Osteocyte (in vitro differentiated cells): ENCODE data around the gene ADCYAP1. TPM values are rescaled to one million over a fixed set of nuclear protein-coding genes. Genes with fewer than 3 reads are reported as not detected.

Experiments used
- DNase-seq: peaks from one replicate; pipeline ENCODE4 v3.0.0; 2021; ENCODE audit warnings: mixed read lengths; ENCODE audit not compliant: unreplicated experiment; ENCODE audit errors: extremely low spot score
- H3K27ac Mint-ChIP-seq: one replicate; pipeline ENCODE4 v1.8.0; 2021; ENCODE audit warnings: mild to moderate bottlenecking, mixed read lengths; ENCODE audit not compliant: unreplicated experiment
- H3K27me3 Mint-ChIP-seq: one replicate; pipeline ENCODE4 v1.8.0; 2021; ENCODE audit warnings: mixed read lengths; ENCODE audit not compliant: unreplicated experiment
- H3K36me3 Mint-ChIP-seq: one replicate; pipeline ENCODE4 v1.8.0; 2021; ENCODE audit warnings: mixed read lengths; ENCODE audit not compliant: unreplicated experiment
- H3K4me1 Mint-ChIP-seq: one replicate; pipeline ENCODE4 v1.8.0; 2021; ENCODE audit warnings: mixed read lengths; ENCODE audit not compliant: unreplicated experiment
- H3K4me3 Mint-ChIP-seq: one replicate; pipeline ENCODE4 v1.8.0; 2021; ENCODE audit warnings: mild to moderate bottlenecking, moderate library complexity, mixed read lengths; ENCODE audit not compliant: unreplicated experiment
- H3K9me3 Mint-ChIP-seq: one replicate; pipeline ENCODE4 v1.8.0; 2021; ENCODE audit warnings: mixed read lengths; ENCODE audit not compliant: unreplicated experiment
- total RNA-seq: library from RNA; stranded (reverse); gene quantifications from 2 replicates; pipeline ENCODE4 v1.2.1, GENCODE V29; 2021
- TF ChIP-seq, protein P1 (sequence below): fragments of 200-600 bp; sonication (generic); IDR thresholded peaks from 2 replicates; pipeline ENCODE4 v1.5.0; 2021; ENCODE audit warnings: antibody characterized with exemption, mild to moderate bottlenecking, moderate library complexity

ADCYAP1 gene
- total RNA-seq, 1 donor from 2014 or later: not detected

DNA sequence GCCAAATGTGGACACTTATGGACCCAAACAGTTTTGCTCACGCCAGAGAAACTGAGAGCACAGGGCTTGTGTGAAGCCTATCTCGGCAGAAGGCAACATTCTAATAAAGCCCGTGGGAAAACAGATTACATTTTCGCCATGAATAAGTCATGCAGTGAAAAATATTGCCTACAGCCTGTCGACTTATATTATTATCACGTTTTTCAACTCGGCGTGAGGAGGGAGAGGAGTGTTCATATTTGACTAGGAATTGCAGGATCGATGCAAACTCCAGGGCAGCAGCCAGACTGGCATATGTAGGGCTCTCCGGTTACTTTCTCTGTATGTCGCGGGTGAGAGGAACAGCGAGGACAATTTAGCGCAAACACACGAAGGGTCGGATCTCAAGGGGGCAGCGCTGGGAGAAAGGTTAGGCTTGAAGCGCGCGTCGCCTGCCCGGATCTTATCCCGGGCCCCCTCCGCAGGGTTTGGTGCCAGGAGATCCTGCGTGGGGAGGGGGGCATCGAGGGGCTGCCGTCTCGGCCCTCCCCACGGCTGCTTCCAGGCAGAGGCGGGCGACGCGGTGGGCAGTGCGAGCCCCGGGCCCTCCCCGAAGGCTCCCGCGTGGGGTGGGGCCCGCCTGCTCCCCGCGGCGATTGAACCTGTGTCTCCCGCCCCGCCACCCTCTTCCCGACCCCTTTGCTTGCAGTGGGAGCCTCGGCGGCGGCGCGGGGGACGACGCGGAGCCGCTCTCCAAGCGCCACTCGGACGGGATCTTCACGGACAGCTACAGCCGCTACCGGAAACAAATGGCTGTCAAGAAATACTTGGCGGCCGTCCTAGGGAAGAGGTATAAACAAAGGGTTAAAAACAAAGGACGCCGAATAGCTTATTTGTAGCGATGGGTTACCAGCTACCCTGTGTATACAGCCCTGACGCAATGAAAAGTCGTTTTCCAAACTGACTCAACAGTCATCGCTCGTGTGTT lies 4.4 kb downstream of the ADCYAP1 start:
- Mint-ChIP-seq H3K27ac (no peak overlapping the region), H3K4me1 (peaks cover 35% of the 10 kb centered on the region), H3K36me3 (peaks cover 2% of the 10 kb centered on the region), H3K4me3 (peak overlapping the region; percentile 71), H3K9me3 (no peaks in the 10 kb centered on the region), H3K27me3 (peaks cover 79% of the 10 kb centered on the region)
- no peak for DNase-seq
- TF ChIP-seq, protein P1, sequence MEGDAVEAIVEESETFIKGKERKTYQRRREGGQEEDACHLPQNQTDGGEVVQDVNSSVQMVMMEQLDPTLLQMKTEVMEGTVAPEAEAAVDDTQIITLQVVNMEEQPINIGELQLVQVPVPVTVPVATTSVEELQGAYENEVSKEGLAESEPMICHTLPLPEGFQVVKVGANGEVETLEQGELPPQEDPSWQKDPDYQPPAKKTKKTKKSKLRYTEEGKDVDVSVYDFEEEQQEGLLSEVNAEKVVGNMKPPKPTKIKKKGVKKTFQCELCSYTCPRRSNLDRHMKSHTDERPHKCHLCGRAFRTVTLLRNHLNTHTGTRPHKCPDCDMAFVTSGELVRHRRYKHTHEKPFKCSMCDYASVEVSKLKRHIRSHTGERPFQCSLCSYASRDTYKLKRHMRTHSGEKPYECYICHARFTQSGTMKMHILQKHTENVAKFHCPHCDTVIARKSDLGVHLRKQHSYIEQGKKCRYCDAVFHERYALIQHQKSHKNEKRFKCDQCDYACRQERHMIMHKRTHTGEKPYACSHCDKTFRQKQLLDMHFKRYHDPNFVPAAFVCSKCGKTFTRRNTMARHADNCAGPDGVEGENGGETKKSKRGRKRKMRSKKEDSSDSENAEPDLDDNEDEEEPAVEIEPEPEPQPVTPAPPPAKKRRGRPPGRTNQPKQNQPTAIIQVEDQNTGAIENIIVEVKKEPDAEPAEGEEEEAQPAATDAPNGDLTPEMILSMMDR: no peak

DNA sequence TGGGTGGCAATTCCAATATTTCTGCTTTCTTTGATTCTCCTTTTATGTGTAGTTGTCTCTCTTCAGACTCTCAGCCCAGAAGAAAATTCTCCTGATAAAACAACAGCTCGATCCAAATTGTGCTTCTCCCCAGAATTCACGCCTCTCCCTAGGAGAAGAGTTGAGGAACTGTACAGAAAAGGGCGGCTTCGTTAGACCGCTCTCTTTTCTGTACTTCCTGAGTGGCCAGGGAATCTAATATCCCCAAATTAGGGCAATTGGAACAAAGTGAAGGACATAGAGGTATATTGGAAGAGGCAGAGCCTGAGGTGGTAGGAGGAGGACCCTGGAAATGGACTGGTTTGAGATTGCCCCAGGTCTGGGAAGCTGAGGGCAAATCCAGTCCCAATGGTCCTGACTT lies 5.6 kb downstream of the ADCYAP1 start:
- no peak for DNase-seq
- no peaks in the 10 kb centered on the region for H3K9me3 Mint-ChIP-seq
- H3K4me3 Mint-ChIP-seq: no peak overlapping the region
- TF ChIP-seq, protein P1: no peak
- H3K27me3 Mint-ChIP-seq: peaks cover 75% of the 10 kb centered on the region
- no peak overlapping the region for H3K27ac Mint-ChIP-seq
- peaks cover 28% of the 10 kb centered on the region for H3K4me1 Mint-ChIP-seq
- H3K36me3 Mint-ChIP-seq: no peaks in the 10 kb centered on the region

DNA sequence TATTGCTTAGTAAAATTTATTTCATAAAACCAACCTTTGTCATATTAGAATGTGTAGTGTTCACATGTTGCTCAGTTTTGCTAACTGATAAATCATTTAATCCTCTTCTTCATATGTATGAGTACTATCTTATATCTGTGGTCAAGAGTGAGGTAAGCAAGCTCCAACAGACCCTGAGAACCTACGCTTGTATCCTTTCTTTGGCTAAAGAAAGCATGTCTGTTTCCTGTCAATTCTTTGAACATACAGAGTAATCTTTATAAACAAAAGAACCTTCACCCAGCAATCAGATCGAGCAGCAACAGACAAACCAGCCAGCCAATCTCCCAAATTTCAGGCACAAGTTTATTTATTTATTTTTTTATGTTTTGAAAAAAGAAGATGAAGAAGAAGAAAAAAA lies 6.4 kb downstream of the ADCYAP1 start:
- peaks cover 24% of the 10 kb centered on the region for H3K4me1 Mint-ChIP-seq
- DNase-seq: no peak
- H3K27ac Mint-ChIP-seq: no peak overlapping the region
- peaks cover 74% of the 10 kb centered on the region for H3K27me3 Mint-ChIP-seq
- H3K9me3 Mint-ChIP-seq: no peaks in the 10 kb centered on the region
- H3K36me3 Mint-ChIP-seq: no peaks in the 10 kb centered on the region
- no peak overlapping the region for H3K4me3 Mint-ChIP-seq
- TF ChIP-seq, protein P1: no peak

DNA sequence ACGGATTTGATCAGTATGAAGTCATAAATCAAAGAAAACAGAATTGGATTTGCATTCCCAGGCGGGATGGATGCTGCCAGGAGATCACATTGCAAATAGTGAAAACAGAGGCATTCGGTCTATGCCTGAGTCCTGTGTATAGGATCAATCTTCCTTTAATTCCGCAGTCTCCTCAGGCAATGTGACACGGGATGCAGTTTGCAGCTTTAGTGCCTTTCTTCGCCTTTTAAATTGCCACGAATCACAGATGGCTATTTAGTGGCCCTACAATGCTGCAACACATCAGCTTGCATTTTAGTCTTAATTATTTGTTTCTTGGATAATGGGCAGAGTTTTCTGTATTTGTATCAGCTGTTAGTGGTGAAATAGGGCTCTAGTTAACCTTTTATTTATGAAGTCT lies 6.8 kb downstream of the ADCYAP1 start:
- Mint-ChIP-seq H3K4me1 (peaks cover 20% of the 10 kb centered on the region), H3K27me3 (peaks cover 74% of the 10 kb centered on the region), H3K36me3 (no peaks in the 10 kb centered on the region), H3K9me3 (no peaks in the 10 kb centered on the region), H3K4me3 (no peak overlapping the region), H3K27ac (no peak overlapping the region)
- TF ChIP-seq, protein P1: no peak
- DNase-seq: no peak

DNA sequence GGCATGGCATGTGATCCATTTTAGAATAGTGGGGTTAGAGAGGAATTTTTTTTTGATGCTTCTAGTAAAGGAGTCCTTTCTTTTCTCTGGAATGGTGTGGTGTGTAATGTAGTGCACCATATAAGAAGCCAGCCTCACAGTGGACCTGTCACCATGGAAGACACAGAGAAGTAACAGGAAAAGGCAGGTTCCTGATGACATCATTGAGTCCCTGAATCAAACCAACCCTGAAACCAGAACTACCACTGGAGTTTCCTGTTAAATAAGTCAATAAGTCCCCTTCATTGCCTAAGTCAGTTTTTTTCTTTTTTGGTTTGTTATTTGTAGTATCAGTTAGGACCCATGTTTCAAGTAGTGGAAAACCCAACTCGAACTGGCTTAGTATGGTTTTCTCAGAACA lies 11.9 kb downstream of the ADCYAP1 start:
- no peak for DNase-seq
- Mint-ChIP-seq H3K27ac (no peak overlapping the region), H3K4me1 (no peaks in the 10 kb centered on the region), H3K27me3 (peaks cover 63% of the 10 kb centered on the region), H3K9me3 (no peaks in the 10 kb centered on the region), H3K36me3 (no peaks in the 10 kb centered on the region), H3K4me3 (no peak overlapping the region)
- TF ChIP-seq, protein P1: no peak
